Caco-2 (cell line): ENCODE measurements around the gene RGS7. TPM values are rescaled to one million over a fixed set of nuclear protein-coding genes. Genes with fewer than 3 reads are reported as not detected.

Experiments used
- BruUV-seq: library from RNA; stranded (reverse); fragments of 400-500 nt; replicated peaks from 2 replicates; lab custom pipeline; 2021; lab: Mats Ljungman, UMichigan
- CTCF ChIA-PET: fragments of 300-600 bp; sonication (Branson Sonifier 250); formaldehyde crosslinking; loops from one replicate; lab custom pipeline; 2022; ENCODE audit warnings: antibody characterized with exemption; lab: Charles Lee
- POLR2A ChIA-PET: fragments of 300-600 bp; sonication (Branson Sonifier 250); formaldehyde crosslinking; loops from one replicate; lab custom pipeline; 2022; ENCODE audit warnings: antibody characterized with exemption; lab: Charles Lee
- DNase-seq, 2 experiments: peaks; one replicate each; pipeline versions ENCODE4 v3.0.0 to v3.0.0-alpha.2; 2020 to 2022
- H3K27me3 ChIP-seq: replicated peaks from 2 replicates; pipeline ENCODE4 v1.6.0; 2011; ENCODE audit warnings: low read length; ENCODE audit not compliant: control insufficient read depth, insufficient read depth
- H3K36me3 ChIP-seq: 2 replicates; pipeline ENCODE4 v1.5.1; 2011; ENCODE audit warnings: low read length; ENCODE audit not compliant: control insufficient read depth, insufficient read depth
- H3K4me1 ChIP-seq: fragments of 250-450 bp; sonication (Bioruptor Pico); 2 replicates; pipeline ENCODE4 v1.5.1; 2020; ENCODE audit warnings: mild to moderate bottlenecking
- H3K4me3 ChIP-seq: 2 replicates; pipeline ENCODE4 v1.5.1; 2011; ENCODE audit warnings: low read depth, mild to moderate bottlenecking, control low read depth, low read length
- H3K9me3 ChIP-seq: fragments of 250-450 bp; sonication (Bioruptor Pico); 2 replicates; pipeline ENCODE4 v1.5.1; 2020; ENCODE audit warnings: mild to moderate bottlenecking, moderate library complexity
- H3K27ac Mint-ChIP-seq: one replicate; pipeline ENCODE4 v1.8.0; 2022; ENCODE audit warnings: mixed read lengths; ENCODE audit not compliant: unreplicated experiment
- H3K27me3 Mint-ChIP-seq: one replicate; pipeline ENCODE4 v1.8.0; 2022; ENCODE audit warnings: mixed read lengths; ENCODE audit not compliant: insufficient read depth, unreplicated experiment
- H3K36me3 Mint-ChIP-seq: one replicate; pipeline ENCODE4 v1.8.0; 2022; ENCODE audit warnings: mild to moderate bottlenecking, mixed read lengths; ENCODE audit not compliant: insufficient read depth, unreplicated experiment
- H3K4me1 Mint-ChIP-seq: one replicate; pipeline ENCODE4 v1.8.0; 2022; ENCODE audit warnings: low read depth, mixed read lengths; ENCODE audit not compliant: unreplicated experiment
- H3K4me3 Mint-ChIP-seq: one replicate; pipeline ENCODE4 v1.8.0; 2022; ENCODE audit warnings: mild to moderate bottlenecking, moderate library complexity, mixed read lengths; ENCODE audit not compliant: unreplicated experiment
- H3K9me3 Mint-ChIP-seq: one replicate; pipeline ENCODE4 v1.8.0; 2022; ENCODE audit warnings: mixed read lengths; ENCODE audit not compliant: unreplicated experiment
- intact Hi-C: fragments of 100-400 bp; cut with micrococcal nuclease; formaldehyde crosslinking; loops from one replicate; pipeline ENCODE4 v1.10.0; 2022; ENCODE audit not compliant: unreplicated experiment
- total RNA-seq: library from RNA; stranded (reverse); gene quantifications from 2 replicates; pipeline ENCODE4 v1.2.3, GENCODE V29; 2022
- TF ChIP-seq, protein P1 (sequence below), 2 experiments: fragments of 200-600 bp in 1 of 2; IDR thresholded peaks; 1 replicate in 1 of 2; 2 replicates in 1 of 2; pipeline versions ENCODE4 v1.5.1 to v1.8.0; 2011 to 2022; ENCODE audit warnings: antibody characterized with exemption in 1 of 2, control low read depth in 1 of 2, inconsistent platforms in 1 of 2, low read depth in 1 of 2, low read length in 1 of 2, mild to moderate bottlenecking in 1 of 2, moderate library complexity in 1 of 2; ENCODE audit not compliant: insufficient read depth in 1 of 2, severe bottlenecking in 1 of 2, unreplicated experiment in 1 of 2

Gene RGS7
- total RNA-seq, 1 experiment from 2014 or later: not detected

DNA sequence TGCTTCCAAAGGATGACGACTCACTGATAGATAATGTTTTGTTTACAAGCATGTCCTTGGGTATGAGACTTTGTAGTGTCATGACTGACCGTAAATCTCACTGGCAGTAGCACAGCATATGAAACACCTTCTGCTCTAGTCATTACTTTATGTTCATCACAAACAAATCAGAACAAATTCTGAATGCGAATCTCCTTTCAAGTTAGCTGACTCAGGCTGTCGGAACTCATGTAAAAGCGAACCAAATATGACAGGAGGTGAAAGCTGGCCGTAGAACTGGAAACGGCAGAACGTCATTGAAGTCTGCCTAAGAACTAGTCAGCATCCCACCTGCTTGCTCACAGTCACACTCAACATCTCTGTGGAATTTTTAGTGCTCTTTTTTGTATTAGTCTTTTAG lies 143.9 kb downstream of the RGS7 start:
- Mint-ChIP-seq H3K36me3 (no peaks in the 10 kb centered on the region), H3K4me1 (peaks cover 34% of the 10 kb centered on the region), H3K27ac (peak overlapping the region; percentile 88), H3K4me3 (peak overlapping the region; percentile 64), H3K9me3 (peaks cover 9% of the 10 kb centered on the region), H3K27me3 (no peaks in the 10 kb centered on the region)
- no TSS peak for BruUV-seq
- TF ChIP-seq, protein P1, sequence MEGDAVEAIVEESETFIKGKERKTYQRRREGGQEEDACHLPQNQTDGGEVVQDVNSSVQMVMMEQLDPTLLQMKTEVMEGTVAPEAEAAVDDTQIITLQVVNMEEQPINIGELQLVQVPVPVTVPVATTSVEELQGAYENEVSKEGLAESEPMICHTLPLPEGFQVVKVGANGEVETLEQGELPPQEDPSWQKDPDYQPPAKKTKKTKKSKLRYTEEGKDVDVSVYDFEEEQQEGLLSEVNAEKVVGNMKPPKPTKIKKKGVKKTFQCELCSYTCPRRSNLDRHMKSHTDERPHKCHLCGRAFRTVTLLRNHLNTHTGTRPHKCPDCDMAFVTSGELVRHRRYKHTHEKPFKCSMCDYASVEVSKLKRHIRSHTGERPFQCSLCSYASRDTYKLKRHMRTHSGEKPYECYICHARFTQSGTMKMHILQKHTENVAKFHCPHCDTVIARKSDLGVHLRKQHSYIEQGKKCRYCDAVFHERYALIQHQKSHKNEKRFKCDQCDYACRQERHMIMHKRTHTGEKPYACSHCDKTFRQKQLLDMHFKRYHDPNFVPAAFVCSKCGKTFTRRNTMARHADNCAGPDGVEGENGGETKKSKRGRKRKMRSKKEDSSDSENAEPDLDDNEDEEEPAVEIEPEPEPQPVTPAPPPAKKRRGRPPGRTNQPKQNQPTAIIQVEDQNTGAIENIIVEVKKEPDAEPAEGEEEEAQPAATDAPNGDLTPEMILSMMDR (IDR thresholded peaks at IDR 0.05; ENCODE audit: insufficient read depth in 1 of 2, low read depth in 1 of 2, low read length in 1 of 2, severe bottlenecking in 1 of 2, unreplicated experiment in 1 of 2): no peak
- peak; percentile 68 to 69 for DNase-seq
- no peaks in the 10 kb centered on the region for H3K27me3 ChIP-seq
- H3K4me1 ChIP-seq: peaks cover 44% of the 10 kb centered on the region
- ChIA-PET POLR2A (no interaction called here), CTCF (no interaction called here)
- no peaks in the 10 kb centered on the region for H3K9me3 ChIP-seq
- H3K36me3 ChIP-seq: no peaks in the 10 kb centered on the region
- intact Hi-C loops: loop anchor here (1.0 to 2.0 kb wide), 3 partner anchors 11 to 38 kb away; no protein-coding TSS in a partner anchor
- no peak overlapping the region for H3K4me3 ChIP-seq

GRCh38 chr1:241212628-241213027 lies 144.4 kb downstream of the RGS7 start:
- Mint-ChIP-seq H3K9me3 (peaks cover 9% of the 10 kb centered on the region), H3K36me3 (no peaks in the 10 kb centered on the region), H3K27me3 (no peaks in the 10 kb centered on the region), H3K4me3 (peak overlapping the region; percentile 64), H3K27ac (peak overlapping the region; percentile 88), H3K4me1 (peaks cover 37% of the 10 kb centered on the region)
- H3K9me3 ChIP-seq: no peaks in the 10 kb centered on the region
- TF ChIP-seq, protein P1 (IDR thresholded peaks at IDR 0.05; ENCODE audit: insufficient read depth in 1 of 2, low read depth in 1 of 2, low read length in 1 of 2, severe bottlenecking in 1 of 2, unreplicated experiment in 1 of 2): no peak
- ChIA-PET POLR2A (no interaction called here), CTCF (no interaction called here)
- intact Hi-C loops: loop anchor here (1.0 to 2.0 kb wide), 3 partner anchors 10 to 38 kb away; no protein-coding TSS in a partner anchor
- H3K4me3 ChIP-seq: no peak overlapping the region
- H3K4me1 ChIP-seq: peaks cover 44% of the 10 kb centered on the region
- DNase-seq: no peak
- no peaks in the 10 kb centered on the region for H3K36me3 ChIP-seq
- TSS peak; percentile 53 for BruUV-seq
- H3K27me3 ChIP-seq: no peaks in the 10 kb centered on the region

GRCh38 chr1:241208910-241209379 lies 148.1 kb downstream of the RGS7 start:
- Histone ChIP-seq H3K36me3 (no peaks in the 10 kb centered on the region), H3K9me3 (no peaks in the 10 kb centered on the region), H3K4me3 (no peak overlapping the region), H3K4me1 (peaks cover 28% of the 10 kb centered on the region), H3K27me3 (no peaks in the 10 kb centered on the region)
- TF ChIP-seq, protein P1 (IDR thresholded peaks at IDR 0.05; ENCODE audit: insufficient read depth in 1 of 2, low read depth in 1 of 2, low read length in 1 of 2, severe bottlenecking in 1 of 2, unreplicated experiment in 1 of 2): no peak
- peak overlapping the region; percentile 36 for H3K4me3 Mint-ChIP-seq
- DNase-seq: peak in 1 of 2 experiments; percentile 23
- H3K27ac Mint-ChIP-seq: peak overlapping the region; percentile 26
- POLR2A ChIA-PET: no interaction called here
- peaks cover 10% of the 10 kb centered on the region for H3K9me3 Mint-ChIP-seq
- H3K4me1 Mint-ChIP-seq: peaks cover 44% of the 10 kb centered on the region
- H3K36me3 Mint-ChIP-seq: peaks cover 11% of the 10 kb centered on the region
- CTCF ChIA-PET: no interaction called here
- BruUV-seq: no TSS peak
- H3K27me3 Mint-ChIP-seq: no peaks in the 10 kb centered on the region
- intact Hi-C loops: no loop called here
